Lung (tissue), 12 donors: Measurements from ENCODE around the gene LDB3. TPM values are rescaled to one million over a fixed set of nuclear protein-coding genes. Genes with fewer than 3 reads are reported as not detected.
A peak's percentile ranks its signal among the peaks of the same experiment; 100 is the strongest.

ENCODE experiments used
- ATAC-seq: fragments of 200-7000 bp; cut with Tn5 transposase; one replicate; pipeline ENCODE4 v1.9.1; 2020; ENCODE audit warnings: moderate number of reproducible peaks; ENCODE audit not compliant: insufficient read depth, low FRiP score
- DNase-seq, 3 donors: peaks; one replicate each; pipeline ENCODE4 v3.0.0-alpha.2; 2013 to 2017
- H3K27ac ChIP-seq, 2 donors: one replicate each; pipeline ENCODE4 v1.5.1; 2013; ENCODE audit warnings: mild to moderate bottlenecking in 2 of 2, moderate library complexity in 2 of 2, control low read depth in 1 of 2, inconsistent platforms in 1 of 2, low read depth in 1 of 2, low read length in 1 of 2
- H3K27me3 ChIP-seq, 3 donors: one replicate each; pipeline ENCODE4 v1.5.1; 2013; ENCODE audit warnings: low read length in 2 of 3; ENCODE audit not compliant: control insufficient read depth in 3 of 3, insufficient read depth in 3 of 3
- H3K36me3 ChIP-seq, 4 donors: one replicate each; pipeline ENCODE4 v1.5.1; 2013; ENCODE audit warnings: low read length in 4 of 4, mild to moderate bottlenecking in 1 of 4, moderate library complexity in 1 of 4; ENCODE audit not compliant: control insufficient read depth in 4 of 4, insufficient read depth in 4 of 4
- H3K4me1 ChIP-seq, 5 donors: one replicate each; pipeline ENCODE4 v1.5.1; 2013; ENCODE audit warnings: low read length in 5 of 5, mild to moderate bottlenecking in 2 of 5, moderate library complexity in 1 of 5; ENCODE audit not compliant: control insufficient read depth in 5 of 5, insufficient read depth in 5 of 5
- H3K4me3 ChIP-seq: one replicate; pipeline ENCODE4 v1.5.1; 2013; ENCODE audit warnings: mild to moderate bottlenecking, control low read depth, moderate library complexity
- H3K9ac ChIP-seq, 2 donors: one replicate each; pipeline ENCODE4 v1.5.1; 2013; ENCODE audit warnings: low read length in 2 of 2, control low read depth in 1 of 2; ENCODE audit not compliant: insufficient read depth in 1 of 2
- H3K9me3 ChIP-seq, 4 donors: one replicate each; pipeline ENCODE4 v1.5.1; 2013; ENCODE audit warnings: low read length in 3 of 4, mild to moderate bottlenecking in 1 of 4, moderate library complexity in 1 of 4; ENCODE audit not compliant: control insufficient read depth in 4 of 4, insufficient read depth in 3 of 4
- CTCF ChIP-seq: IDR thresholded peaks from 2 replicates; pipeline ENCODE4 v1.5.1; 2012; ENCODE audit warnings: mild to moderate bottlenecking; ENCODE audit errors: control extremely low read depth, extremely low read depth
- WGBS, 2 donors: extraction: QIAGEN DNeasy Blood & Tissue Kit; methylation state at CpG; one replicate each; pipeline ENCODE4 v1.1.7; 2013; 5-methylcytosine and 5-hydroxymethylcytosine counted together
- polyA plus RNA-seq, 2 donors: library from polyadenylated mRNA; stranded (reverse); fragments of 200-250 nt; gene quantifications; one replicate each; pipeline ENCODE4 v1.2.1, GENCODE V29; 2013
- total RNA-seq, 2 donors: library from RNA; depleted of rRNA in 1 of 2; stranded (reverse); fragments of >200 nt in 1 of 2; gene quantifications; one replicate each; pipeline ENCODE4 v1.2.1, GENCODE V29; 2014 to 2021
- donor health status: control.
- donor health status: control.
- donor health status: Bipolar disorder and iron deficiency.
- donor health status: healthy.
- donor health status: DM: yes; HTN: yes; CAD: no.

Gene LDB3
- total and polyA plus RNA-seq, 4 donors: 0.37 to 3.2 (median 1.5) TPM

- Histone ChIP-seq H3K36me3 (peaks cover 0 to 3% (median 0%) of the 10 kb centered on the region in 4 donors), H3K9me3 (peaks cover 0 to 3% (median 0%) of the 10 kb centered on the region in 4 donors), H3K27me3 (no peaks in the 10 kb centered on the region), H3K4me1 (peaks cover 0 to 4% (median 0%) of the 10 kb centered on the region in 5 donors), H3K27ac (no peak overlapping the region), H3K4me3 (no peak overlapping the region), H3K9ac (no peak overlapping the region)
- ATAC-seq (no peak), DNase-seq (peak in 2 of 3 donors; percentile 53 to 72)
- WGBS, 2 donors: 79 to 93% methylated on average over 1 of the region's 1 CpG
- TF ChIP-seq CTCF: no peak
These were observed 36.8 kb downstream of the LDB3 start for GRCh38 chr10:86705139-86705538.

- Histone ChIP-seq H3K27ac (peak overlapping the region in 1 of 2 donors; percentile 27), H3K9ac (no peak overlapping the region), H3K36me3 (peaks cover 0 to 3% (median 0%) of the 10 kb centered on the region in 4 donors), H3K4me3 (no peak overlapping the region), H3K4me1 (peaks cover 0 to 8% (median 3%) of the 10 kb centered on the region in 5 donors), H3K9me3 (peaks cover 0 to 3% (median 0%) of the 10 kb centered on the region in 4 donors), H3K27me3 (no peaks in the 10 kb centered on the region)
- whole genome bisulfite sequencing, 2 donors: 84 to 91% methylated on average over 2 of the region's 2 CpGs
- no peak for TF ChIP-seq CTCF
- DNase-seq: no peak
- ATAC-seq: no peak
These were observed 37.6 kb downstream of the LDB3 start for GRCh38 chr10:86705905-86706304.

GRCh38 chr10:86706401-86706841 is 38.1 kb downstream of the LDB3 start:
- peak overlapping the region in 1 of 2 donors; percentile 27 for H3K27ac ChIP-seq
- ATAC-seq (no peak), DNase-seq (no peak)
- TF ChIP-seq CTCF: no peak
- H3K9me3 ChIP-seq: peaks cover 0 to 3% (median 0%) of the 10 kb centered on the region in 4 donors
- peaks cover 0 to 3% (median 0%) of the 10 kb centered on the region in 4 donors for H3K36me3 ChIP-seq
- H3K4me1 ChIP-seq: peaks cover 0 to 9% (median 4%) of the 10 kb centered on the region in 5 donors
- no peak overlapping the region for H3K9ac ChIP-seq
- 89 to 92% methylated on average over 12 of the region's 12 CpGs for WGBS, 2 donors
- no peaks in the 10 kb centered on the region for H3K27me3 ChIP-seq
- H3K4me3 ChIP-seq: no peak overlapping the region

GRCh38 chr10:86706977-86707376 is 38.7 kb downstream of the LDB3 start:
- no peak overlapping the region for H3K27ac ChIP-seq
- H3K36me3 ChIP-seq: peaks cover 0 to 3% (median 0%) of the 10 kb centered on the region in 4 donors
- no peak for DNase-seq
- H3K4me1 ChIP-seq: peaks cover 0 to 9% (median 4%) of the 10 kb centered on the region in 5 donors
- H3K9me3 ChIP-seq: peaks cover 0 to 3% (median 0%) of the 10 kb centered on the region in 4 donors
- no peak for ATAC-seq
- TF ChIP-seq CTCF: no peak
- H3K27me3 ChIP-seq: no peaks in the 10 kb centered on the region
- 92 to 94% methylated on average over 1 of the region's 1 CpG for WGBS, 2 donors
- no peak overlapping the region for H3K9ac ChIP-seq
- H3K4me3 ChIP-seq: no peak overlapping the region
